B cell (primary cell): ENCODE measurements around the gene HTRA1. TPM values are rescaled to one million over a fixed set of nuclear protein-coding genes. Genes with fewer than 3 reads are reported as not detected.

Experiments
- ATAC-seq: fragments of 200-7000 bp; cut with Tn5 transposase; one replicate; pipeline ENCODE4 v1.10.0; 2021; ENCODE audit warnings: low read depth, mild to moderate bottlenecking, moderate number of reproducible peaks, moderate library complexity
- CTCF ChIA-PET: fragments of 350-600 bp; sonication (Branson Sonifier 250); formaldehyde crosslinking; loops from one replicate; lab custom pipeline; 2021; ENCODE audit warnings: antibody characterized with exemption, inconsistent platforms; lab: Charles Lee
- POLR2A ChIA-PET: fragments of 350-600 bp; sonication (Branson Sonifier 250); formaldehyde crosslinking; loops from one replicate; lab custom pipeline; 2021; ENCODE audit warnings: antibody characterized with exemption; lab: Charles Lee
- DNase-seq: peaks from one replicate; pipeline ENCODE4 v3.0.0; 2013
- H2AFZ ChIP-seq: 2 replicates; pipeline ENCODE4 v1.6.1; 2012; ENCODE audit warnings: mild to moderate bottlenecking, low read depth, low read length; ENCODE audit not compliant: insufficient read depth, poor library complexity, severe bottlenecking
- H3K27ac ChIP-seq, 2 donors: 1 replicate in 1 of 2; 2 replicates in 1 of 2; pipeline ENCODE4 v1.5.1; 2012 to 2013; ENCODE audit warnings: low read length in 2 of 2, mild to moderate bottlenecking in 2 of 2, moderate library complexity in 1 of 2
- H3K27me3 ChIP-seq, 4 experiments: fragments of 200-600 bp in 1 of 4; sonication (generic) in 1 of 4; replicated peaks in 1 of 4; 1 replicate in 2 of 4; 2 replicates in 2 of 4; pipeline versions ENCODE4 v1.6.1 to v1.7.0; 2013 to 2016; ENCODE audit warnings: low read length in 3 of 4, mild to moderate bottlenecking in 2 of 4, mixed read lengths in 1 of 4, moderate library complexity in 1 of 4; ENCODE audit not compliant: insufficient read depth in 4 of 4, control insufficient read depth in 3 of 4; ENCODE audit errors: control extremely low read depth in 1 of 4
- H3K36me3 ChIP-seq, 2 experiments: replicated peaks in 1 of 2; 1 replicate in 1 of 2; 2 replicates in 1 of 2; pipeline versions ENCODE4 v1.6.1 to v1.7.1; 2013; ENCODE audit warnings: low read length in 1 of 2; ENCODE audit not compliant: insufficient read depth in 2 of 2, control insufficient read depth in 1 of 2; ENCODE audit errors: control extremely low read depth in 1 of 2, extremely low read depth in 1 of 2
- H3K4me1 ChIP-seq, 2 donors: fragments of 200-600 bp in 1 of 2; sonication (generic) in 1 of 2; 1 replicate in 1 of 2; 2 replicates in 1 of 2; pipeline versions ENCODE4 v1.5.1 to v1.6.1; 2013 to 2017; ENCODE audit warnings: low read length in 2 of 2; ENCODE audit not compliant: control insufficient read depth in 2 of 2, insufficient read depth in 2 of 2
- H3K4me2 ChIP-seq: replicated peaks from 2 replicates; pipeline ENCODE3; 2012; ENCODE audit warnings: mild to moderate bottlenecking, low read depth, low read length; ENCODE audit not compliant: poor library complexity, severe bottlenecking
- H3K4me3 ChIP-seq, 5 experiments: fragments of 200-600 bp in 1 of 5; sonication (generic) in 1 of 5; 1 replicate in 3 of 5; 2 replicates in 2 of 5; pipeline versions ENCODE4 v1.5.1 to v1.7.0; 2011 to 2016; ENCODE audit warnings: low read length in 4 of 5, mild to moderate bottlenecking in 4 of 5, low read depth in 2 of 5, control low read depth in 1 of 5, moderate library complexity in 1 of 5; ENCODE audit not compliant: insufficient read depth in 1 of 5; ENCODE audit errors: control extremely low read depth in 1 of 5, extremely low read depth in 1 of 5
- H3K79me2 ChIP-seq: fragments of 200-600 bp; sonication (generic); one replicate; pipeline ENCODE4 v1.6.0; 2016; ENCODE audit warnings: low read length; ENCODE audit not compliant: control insufficient read depth, insufficient read depth
- H3K9ac ChIP-seq: fragments of 200-600 bp; sonication (generic); 2 replicates; pipeline ENCODE4 v1.6.1; 2017; ENCODE audit warnings: mild to moderate bottlenecking, low read length, moderate library complexity
- H3K9me3 ChIP-seq, 3 donors: one replicate each; pipeline versions ENCODE4 v1.6.1 to v1.7.1; 2013; ENCODE audit warnings: low read length in 2 of 3; ENCODE audit not compliant: control insufficient read depth in 2 of 3, insufficient read depth in 1 of 3; ENCODE audit errors: control extremely low read depth in 1 of 3
- H4K20me1 ChIP-seq: 2 replicates; pipeline ENCODE4 v1.6.0; 2012; ENCODE audit warnings: mild to moderate bottlenecking, low read length; ENCODE audit not compliant: insufficient read depth, control insufficient read depth, poor library complexity, severe bottlenecking
- H3K27ac Mint-ChIP-seq: one replicate; pipeline ENCODE4 v1.8.0; 2021; ENCODE audit warnings: mixed read lengths
- H3K27me3 Mint-ChIP-seq: one replicate; pipeline ENCODE4 v1.8.0; 2021; ENCODE audit warnings: mixed read lengths
- H3K4me1 Mint-ChIP-seq: one replicate; pipeline ENCODE4 v1.8.0; 2021; ENCODE audit warnings: mixed read lengths
- H3K4me3 Mint-ChIP-seq: one replicate; pipeline ENCODE4 v1.8.0; 2021; ENCODE audit warnings: mixed read lengths
- H3K9me3 Mint-ChIP-seq: one replicate; pipeline ENCODE4 v1.8.0; 2022; ENCODE audit warnings: mixed read lengths; ENCODE audit not compliant: insufficient read depth
- CTCF ChIP-seq: fragments of 200-600 bp; IDR thresholded peaks from one replicate; pipeline ENCODE4 v1.8.0; 2022; ENCODE audit warnings: antibody characterized with exemption, mild to moderate bottlenecking
- EZH2 ChIP-seq: IDR thresholded peaks from 2 replicates; pipeline ENCODE4 v1.6.1; 2012; ENCODE audit warnings: borderline replicate concordance, low read depth, mild to moderate bottlenecking, moderate library complexity, low read length; ENCODE audit not compliant: insufficient read depth, poor library complexity, severe bottlenecking
- WGBS: methylation state at CpG from one replicate; pipeline ENCODE4 v1.1.5; 2013; ENCODE audit warnings: missing lambda C conversion rate; ENCODE audit not compliant: insufficient coverage; 5-methylcytosine and 5-hydroxymethylcytosine counted together
- intact Hi-C: fragments of 100-400 bp; cut with micrococcal nuclease; formaldehyde crosslinking; loops from one replicate; pipeline ENCODE4 v1.10.0; 2022
- polyA plus RNA-seq: library from polyadenylated mRNA; depleted of rRNA; stranded (reverse); fragments of >200 nt; gene quantifications from 2 replicates; pipeline ENCODE4 v1.2.3, GENCODE V29; 2012
- total RNA-seq, 2 donors: library from RNA; stranded (reverse); fragments of 120-200 nt in 1 of 2; gene quantifications; 1 replicate in 1 of 2; 2 replicates in 1 of 2; pipeline versions ENCODE4 v1.2.3 to v1.2.4, GENCODE V29; 2013 to 2022

The HTRA1 gene
- total and polyA plus RNA-seq, 2 donors (not counting 1 experiment from before 2014, with no cell fraction given): not detected

- Histone ChIP-seq H3K27me3 (no peaks in the 10 kb centered on the region), H3K36me3 (no peaks in the 10 kb centered on the region), H3K27ac (no peak overlapping the region), H3K79me2 (no peaks in the 10 kb centered on the region), H3K4me2 (no peak overlapping the region), H3K9ac (no peak overlapping the region), H3K9me3 (no peaks in the 10 kb centered on the region), H3K4me3 (no peak overlapping the region), H4K20me1 (no peaks in the 10 kb centered on the region), H2AFZ (no peak overlapping the region), H3K4me1 (no peaks in the 10 kb centered on the region)
- intact Hi-C loops: no loop called here
- Mint-ChIP-seq H3K27me3 (peaks cover 4% of the 10 kb centered on the region), H3K4me1 (no peaks in the 10 kb centered on the region), H3K9me3 (no peaks in the 10 kb centered on the region), H3K4me3 (no peak overlapping the region), H3K27ac (no peak overlapping the region)
- POLR2A ChIA-PET: no interaction called here
- CTCF ChIA-PET: no interaction called here
- WGBS: 89% methylated on average over 15 of the region's 17 CpGs
- ATAC-seq: no peak
- no peak for DNase-seq
- TF ChIP-seq CTCF: no peak
- no peak for TF ChIP-seq EZH2
These were observed 42.7 kb downstream of the HTRA1 start for GRCh38 chr10:122503886-122504609.

GRCh38 chr10:122504610-122504950 lies 43.2 kb downstream of the HTRA1 start:
- 79% methylated on average over 6 of the region's 6 CpGs for WGBS
- ATAC-seq (no peak), DNase-seq (no peak)
- H3K9me3 ChIP-seq: no peaks in the 10 kb centered on the region
- Mint-ChIP-seq H3K27ac (no peak overlapping the region), H3K4me1 (no peaks in the 10 kb centered on the region), H3K27me3 (peaks cover 4% of the 10 kb centered on the region), H3K4me3 (no peak overlapping the region), H3K9me3 (no peaks in the 10 kb centered on the region)
- H3K27ac ChIP-seq: no peak overlapping the region
- H3K4me1 ChIP-seq: no peaks in the 10 kb centered on the region
- intact Hi-C loops: no loop called here
- H3K9ac ChIP-seq: no peak overlapping the region
- no peak overlapping the region for H3K4me3 ChIP-seq
- ChIA-PET POLR2A (no interaction called here), CTCF (no interaction called here)
- no peak overlapping the region for H3K4me2 ChIP-seq
- H4K20me1 ChIP-seq: no peaks in the 10 kb centered on the region
- H3K27me3 ChIP-seq: no peaks in the 10 kb centered on the region
- no peak for TF ChIP-seq EZH2
- TF ChIP-seq CTCF: no peak
- H3K36me3 ChIP-seq: no peaks in the 10 kb centered on the region
- no peak overlapping the region for H2AFZ ChIP-seq
- no peaks in the 10 kb centered on the region for H3K79me2 ChIP-seq
